Vagina (tissue), 2 donors: ENCODE results near the gene C1orf216. TPM values are rescaled to one million over a fixed set of nuclear protein-coding genes. Genes with fewer than 3 reads are reported as not detected.

ENCODE experiments used
- DNase-seq, 2 donors: peaks; one replicate each; pipeline ENCODE4 v3.0.0-alpha.2; 2017; ENCODE audit errors: extremely low spot score in 2 of 2
- H3K27ac ChIP-seq: fragments of 200-600 bp; sonication (generic); one replicate; pipeline ENCODE4 v1.5.1; 2019
- H3K27me3 ChIP-seq: fragments of 200-600 bp; sonication (generic); one replicate; pipeline ENCODE4 v1.5.1; 2019
- H3K36me3 ChIP-seq, 2 donors: fragments of 200-600 bp; sonication (generic); one replicate each; pipeline ENCODE4 v1.5.1; 2017 to 2019
- H3K4me1 ChIP-seq: fragments of 200-600 bp; sonication (generic); one replicate; pipeline ENCODE4 v1.5.1; 2019
- H3K4me3 ChIP-seq, 2 donors: fragments of 200-600 bp; sonication (generic); 1 replicate in 1 of 2; 2 replicates in 1 of 2; pipeline ENCODE4 v1.5.1; 2016 to 2019
- H3K9me3 ChIP-seq: fragments of 200-600 bp; sonication (generic); one replicate; pipeline ENCODE4 v1.5.1; 2019
- CTCF ChIP-seq, 3 experiments: fragments of 450-650 bp in 2 of 3; fragments of 200-600 bp in 1 of 3; sonication (generic) in 1 of 3; IDR thresholded peaks; one replicate each; pipeline ENCODE4 v1.5.1; 2017 to 2019; ENCODE audit warnings: antibody characterized with exemption in 3 of 3, mild to moderate bottlenecking in 2 of 3, moderate library complexity in 2 of 3
- POLR2A ChIP-seq, 2 donors: fragments of 450-650 bp; IDR thresholded peaks; one replicate each; pipeline ENCODE4 v1.6.1; 2017; ENCODE audit warnings: antibody characterized with exemption in 2 of 2, mild to moderate bottlenecking in 2 of 2, moderate library complexity in 2 of 2
- POLR2AphosphoS5 ChIP-seq, 2 donors: sonication (generic); formaldehyde crosslinking; IDR thresholded peaks; one replicate each; pipeline ENCODE4 v1.9.0; 2017; ENCODE audit warnings: antibody characterized with exemption in 2 of 2, mild to moderate bottlenecking in 2 of 2, low read depth in 1 of 2; ENCODE audit not compliant: insufficient read depth in 1 of 2
- intact Hi-C: fragments of 100-400 bp; cut with DNase I; formaldehyde crosslinking; loops from one replicate; pipeline ENCODE4 v1.15.1; 2023
- total RNA-seq: library from RNA; depleted of rRNA; stranded (reverse); fragments of >200 nt; gene quantifications from one replicate; pipeline ENCODE4 v1.2.3, GENCODE V29; 2016

C1orf216 gene
- 12.5 TPM for total RNA-seq

GRCh38 chr1:35718492-35719336, at the start of gene C1orf216:
Gene C1orf216, minus strand, starts transcription at chr1:35718884. Its CDS starts 2,563 bp downstream, at chr1:35716321.
- peaks cover 37% of the 10 kb centered on the region for H3K4me1 ChIP-seq
- peak within 1 kb of the TSS; percentile 69 to 82 for H3K4me3 ChIP-seq
- H3K9me3 ChIP-seq, result no peaks in the 10 kb centered on the region
- no peaks in the 10 kb centered on the region for H3K27me3 ChIP-seq
- TF ChIP-seq POLR2AphosphoS5 (IDR thresholded peaks at IDR 0.05; ENCODE audit: insufficient read depth in 1 of 2, low read depth in 1 of 2), result peak in 1 of 2 donors; percentile 68
- TF ChIP-seq POLR2A (IDR thresholded peaks at IDR 0.05), result peak in 1 of 2 donors; percentile 37
- no peak for TF ChIP-seq CTCF (IDR thresholded peaks at IDR 0.05)
- intact Hi-C loops, result no loop called here
- no peak for DNase-seq
- H3K27ac ChIP-seq, result peak within 1 kb of the TSS; percentile 93
- no peaks in the 10 kb centered on the region for H3K36me3 ChIP-seq

- no peak overlapping the region for H3K4me3 ChIP-seq
- H3K27ac ChIP-seq, result no peak overlapping the region
- intact Hi-C loops, result no loop called here
- H3K27me3 ChIP-seq, result no peaks in the 10 kb centered on the region
- no peak for DNase-seq
- TF ChIP-seq POLR2A (IDR thresholded peaks at IDR 0.05) (no peak), CTCF (IDR thresholded peaks at IDR 0.05) (no peak), POLR2AphosphoS5 (IDR thresholded peaks at IDR 0.05; ENCODE audit: insufficient read depth in 1 of 2, low read depth in 1 of 2) (no peak)
- peaks cover 9% of the 10 kb centered on the region for H3K4me1 ChIP-seq
- no peaks in the 10 kb centered on the region for H3K9me3 ChIP-seq
- no peaks in the 10 kb centered on the region for H3K36me3 ChIP-seq
Observed at GRCh38 chr1:35764283-35764682, 45.6 kb upstream of the C1orf216 start.

GRCh38 chr1:35763201-35763600, 44.5 kb upstream of the C1orf216 start:
- Histone ChIP-seq H3K4me3 (no peak overlapping the region), H3K4me1 (no peaks in the 10 kb centered on the region), H3K36me3 (no peaks in the 10 kb centered on the region), H3K27ac (no peak overlapping the region), H3K27me3 (no peaks in the 10 kb centered on the region), H3K9me3 (no peaks in the 10 kb centered on the region)
- intact Hi-C loops, result no loop called here
- DNase-seq, result no peak
- TF ChIP-seq CTCF (IDR thresholded peaks at IDR 0.05), result no peak
- no peak for TF ChIP-seq POLR2A (IDR thresholded peaks at IDR 0.05)
- TF ChIP-seq POLR2AphosphoS5 (IDR thresholded peaks at IDR 0.05; ENCODE audit: insufficient read depth in 1 of 2, low read depth in 1 of 2), result no peak

GRCh38 chr1:35762141-35762540, 43.5 kb upstream of the C1orf216 start:
- H3K4me3 ChIP-seq, result no peak overlapping the region
- DNase-seq, result no peak
- intact Hi-C loops, result no loop called here

GRCh38 chr1:35756064-35756463, 37.4 kb upstream of the C1orf216 start:
- TF ChIP-seq POLR2A (IDR thresholded peaks at IDR 0.05) (no peak), POLR2AphosphoS5 (IDR thresholded peaks at IDR 0.05; ENCODE audit: insufficient read depth in 1 of 2, low read depth in 1 of 2) (no peak), CTCF (IDR thresholded peaks at IDR 0.05) (no peak)
- DNase-seq, result no peak
- Histone ChIP-seq H3K27ac (no peak overlapping the region), H3K36me3 (no peaks in the 10 kb centered on the region), H3K4me1 (no peaks in the 10 kb centered on the region), H3K9me3 (no peaks in the 10 kb centered on the region), H3K4me3 (no peak overlapping the region), H3K27me3 (no peaks in the 10 kb centered on the region)
- intact Hi-C loops, result no loop called here

More at GRCh38 chr1:35762141-35762540, 43.5 kb upstream of the C1orf216 start:
- Histone ChIP-seq H3K9me3 (no peaks in the 10 kb centered on the region), H3K27ac (no peak overlapping the region), H3K27me3 (no peaks in the 10 kb centered on the region), H3K36me3 (no peaks in the 10 kb centered on the region), H3K4me1 (no peaks in the 10 kb centered on the region)
- TF ChIP-seq POLR2A (IDR thresholded peaks at IDR 0.05), result no peak
